Panc1 (cell line): ENCODE measurements around the gene OVOL1.

Experiments used
- CTCF ChIP-seq: fragments of 450-650 bp; IDR thresholded peaks from 2 replicates; pipeline ENCODE4 v1.5.1; 2017; ENCODE audit warnings: mild to moderate bottlenecking
- POLR2AphosphoS5 ChIP-seq: IDR thresholded peaks from 2 replicates; pipeline ENCODE4 v1.6.1; 2012; ENCODE audit warnings: mild to moderate bottlenecking, low read depth, low read length, moderate library complexity
- REST ChIP-seq, 2 experiments: IDR thresholded peaks; 2 replicates each; pipeline ENCODE4 v1.6.1; 2011 to 2012; ENCODE audit warnings: low read depth in 2 of 2, control low read depth in 1 of 2, low read length in 1 of 2, mild to moderate bottlenecking in 1 of 2, moderate library complexity in 1 of 2; ENCODE audit not compliant: insufficient read depth in 1 of 2
- SIN3A ChIP-seq: IDR thresholded peaks from 2 replicates; pipeline ENCODE4 v1.6.1; 2012; ENCODE audit warnings: low read depth, mild to moderate bottlenecking, low read length, moderate library complexity, borderline replicate concordance; ENCODE audit not compliant: insufficient read depth
- TCF7L2 ChIP-seq: IDR thresholded peaks from 2 replicates; pipeline ENCODE4 v1.6.1; 2011; ENCODE audit warnings: mild to moderate bottlenecking, low read depth, low read length, inconsistent platforms

GRCh38 chr11:65814131-65814985 is 27.5 kb downstream of the OVOL1 start:
- TF ChIP-seq CTCF, result no peak
- TF ChIP-seq POLR2AphosphoS5, result no peak
- TF ChIP-seq TCF7L2, result no peak
- no peak for TF ChIP-seq SIN3A
- TF ChIP-seq REST (IDR thresholded peaks at IDR 0.05; ENCODE audit: insufficient read depth in 1 of 2, low read depth in 2 of 2, low read length in 1 of 2), result no peak
